ENCODE measurements around the gene SLC6A19. TPM values are rescaled to one million over a fixed set of nuclear protein-coding genes. Genes with fewer than 3 reads are reported as not detected.

The SLC6A19 gene
- total and polyA plus RNA-seq, 2 of the 4 experiments (the other 2 are of a cell fraction): not detected

GRCh38 chr5:1209489-1209852 lies 8.1 kb downstream of the SLC6A19 start:
- WGBS, 2 experiments (ENCODE audit: extremely low coverage in 2 of 2, insufficient read length in 1 of 2): 33% methylated on average over 1 of the region's 2 CpGs; no CpG with 5 or more reads in 1 of the 2 experiments
- H3K14ac ChIP-seq (replicated peaks; ENCODE audit: low read depth, low read length): no peak overlapping the region
- no peaks in the 10 kb centered on the region; the same call in 1 of the 2 replicates for H4K20me1 ChIP-seq (ENCODE audit: insufficient read depth, low read length)
- TF ChIP-seq CHD1 (IDR thresholded peaks at IDR 0.05; ENCODE audit: low read depth, low read length): no peak
- no peak for TF ChIP-seq RFX5 (IDR thresholded peaks at IDR 0.05; ENCODE audit: low read depth, low read length)
- TF ChIP-seq, protein P1, sequence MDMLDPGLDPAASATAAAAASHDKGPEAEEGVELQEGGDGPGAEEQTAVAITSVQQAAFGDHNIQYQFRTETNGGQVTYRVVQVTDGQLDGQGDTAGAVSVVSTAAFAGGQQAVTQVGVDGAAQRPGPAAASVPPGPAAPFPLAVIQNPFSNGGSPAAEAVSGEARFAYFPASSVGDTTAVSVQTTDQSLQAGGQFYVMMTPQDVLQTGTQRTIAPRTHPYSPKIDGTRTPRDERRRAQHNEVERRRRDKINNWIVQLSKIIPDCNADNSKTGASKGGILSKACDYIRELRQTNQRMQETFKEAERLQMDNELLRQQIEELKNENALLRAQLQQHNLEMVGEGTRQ (IDR thresholded peaks at IDR 0.05; ENCODE audit: low read depth, low read length): no peak
- TF ChIP-seq SMC3 (IDR thresholded peaks at IDR 0.05; ENCODE audit: low read depth, low read length): no peak
- TF ChIP-seq BHLHE40 (IDR thresholded peaks at IDR 0.05; ENCODE audit: low read depth, low read length): no peak
- TF ChIP-seq RCOR1 (IDR thresholded peaks at IDR 0.05; ENCODE audit: insufficient replicate concordance, low read length): no peak
- TF ChIP-seq MXI1 (IDR thresholded peaks at IDR 0.05; ENCODE audit: borderline replicate concordance, low read depth, low read length): no peak
- H3K4me3 ChIP-seq (ENCODE audit: insufficient read depth, low read depth, low read length): no peak overlapping the region
- in situ Hi-C loops (cut with MboI; ENCODE audit: low sequenced_read_pairs): no loop called here
- H2BK5ac ChIP-seq (ENCODE audit: low read depth, low read length, poor library complexity, severe bottlenecking): no peak overlapping the region
- H3K9ac ChIP-seq (ENCODE audit: low read depth, low read length): no peak overlapping the region
- H3K4me1 ChIP-seq (ENCODE audit: control insufficient read depth, insufficient read depth, low read length): peaks cover 3% of the 10 kb centered on the region; the same call in 1 of the 2 replicates
- H3K27me3 ChIP-seq (ENCODE audit: control insufficient read depth, insufficient read depth, low read length): peaks cover 28% of the 10 kb centered on the region; the same call in 1 of the 2 replicates
- no peak overlapping the region for H3K4ac ChIP-seq (ENCODE audit: low read depth, low read length)
- H4K91ac ChIP-seq (ENCODE audit: insufficient read depth, low read depth, low read length): no peak overlapping the region
- no peak overlapping the region for H4K5ac ChIP-seq (ENCODE audit: low read depth, low read length)
- 0 out of 2 replicates have a peak, but pooled peaks cover 2% of the 10 kb centered on the region for H3K9me3 ChIP-seq (ENCODE audit: control insufficient read depth, insufficient read depth, low read length)
- H3K79me1 ChIP-seq (ENCODE audit: low read depth in 1 of 2, low read length in 2 of 2): no peaks in the 10 kb centered on the region
- no peak overlapping the region for H3K4me2 ChIP-seq (ENCODE audit: low read depth, low read length)
- H3K27ac ChIP-seq (ENCODE audit: insufficient read depth, low read length): no peak overlapping the region
- no peaks in the 10 kb centered on the region for H3K36me3 ChIP-seq (ENCODE audit: control insufficient read depth, insufficient read depth, low read length)
- H2BK20ac ChIP-seq (ENCODE audit: low read depth, low read length): no peak overlapping the region
- no peak overlapping the region for H2AK9ac ChIP-seq (replicated peaks; ENCODE audit: low read depth, low read length, poor library complexity)
- intact Hi-C loops (cut with micrococcal nuclease): loop anchor here (2.0 kb wide), 1 partner anchor 431 kb away; no protein-coding TSS in a partner anchor
- BruUV-seq (replicated peaks): no TSS peak
- no peak overlapping the region for H3K18ac ChIP-seq (ENCODE audit: low read depth, low read length)
- H3K9me1 ChIP-seq (ENCODE audit: insufficient read depth, low read length): peaks cover 6% of the 10 kb centered on the region; the same call in 1 of the 2 replicates
- dilution Hi-C loops (cut with HindIII; ENCODE audit: low sequenced_read_pairs, unreplicated experiment): no loop called here
- ATAC-seq (ENCODE audit: low read depth) (no peak), DNase-seq (no peak)
- H2BK15ac ChIP-seq (ENCODE audit: low read depth, low read length): no peak overlapping the region
- H3K56ac ChIP-seq (ENCODE audit: extremely low read depth, insufficient read depth, low read length): no peak overlapping the region
- ChIA-PET CTCF (no interaction called here), POLR2A (ENCODE audit: unreplicated experiment) (no interaction called here)
- no peak overlapping the region for H2AFZ ChIP-seq (replicated peaks; ENCODE audit: low read length, poor library complexity)
- H4K8ac ChIP-seq (ENCODE audit: low read depth in 2 of 2, low read length in 2 of 2): no peak overlapping the region
- no peak overlapping the region for H2BK120ac ChIP-seq (ENCODE audit: low read depth, low read length)
- H3K23ac ChIP-seq (ENCODE audit: low read depth, low read length): no peak overlapping the region
- no peak overlapping the region for H2AK5ac ChIP-seq (ENCODE audit: low read depth, low read length)

Measured in IMR-90 (cell line).